ENCODE data around the gene RAB30. TPM values are rescaled to one million over a fixed set of nuclear protein-coding genes. Genes with fewer than 3 reads are reported as not detected.

Gene RAB30
- total and polyA plus RNA-seq, 7 experiments from 2014 or later: 7.4 to 50.2 (median 24.4) TPM

GRCh38 chr11:83060965-83061364 lies 10.7 kb downstream of the RAB30 start:
- Mint-ChIP-seq H3K9me3 (peaks cover 0 to 8% (median 0%) of the 10 kb centered on the region in 11 donors), H3K36me3 (peaks cover 0 to 36% (median 18%) of the 10 kb centered on the region in 5 donors), H3K4me1 (peaks cover 25 to 63% (median 59%) of the 10 kb centered on the region in 7 donors), H3K27me3 (no peaks in the 10 kb centered on the region), H3K4me3 (peak overlapping the region in 1 of 10 donors; percentile 88), H3K27ac (peak overlapping the region in 2 of 9 donors; percentile 47 to 93)
- no peak for DNase-seq
- POLR2A ChIA-PET: interaction anchor here (0.6 to 3.4 kb wide), 3 partner anchors 60 to 160 kb away, joined by 3 to 15 read pairs (median 14); partner anchors contain the start of genes DDIAS, PCF11 and PRCP
- Histone ChIP-seq H3K27me3 (ENCODE audit: control insufficient read depth in 2 of 2, insufficient read depth in 2 of 2, low read length in 2 of 2) (no peaks in the 10 kb centered on the region), H3K4me1 (ENCODE audit: control insufficient read depth in 2 of 2, insufficient read depth in 2 of 2, low read length in 2 of 2) (peaks cover 0 to 25% of the 10 kb centered on the region in 2 donors), H3K36me3 (ENCODE audit: control insufficient read depth in 2 of 3, insufficient read depth in 3 of 3, low read length in 3 of 3) (no peaks in the 10 kb centered on the region), H3K27ac (ENCODE audit: low read depth, low read length) (no peak overlapping the region), H3K9me3 (ENCODE audit: control insufficient read depth in 2 of 3, low read length in 3 of 3) (no peaks in the 10 kb centered on the region), H3K4me3 (ENCODE audit: low read length) (no peak overlapping the region)
- no peak for ATAC-seq
- CTCF ChIA-PET: interaction anchor here (0.7 kb wide), 1 partner anchor 26 kb away, joined by 4 read pairs; no protein-coding TSS in a partner anchor
- intact Hi-C loops (cut with micrococcal nuclease): loop anchor here in 1 of 2 donors (10.0 kb wide), 1 partner anchor 46 kb away; no protein-coding TSS in a partner anchor

- peaks cover 11 to 36% (median 30%) of the 10 kb centered on the region in 5 donors for H3K36me3 Mint-ChIP-seq
- H3K27me3 ChIP-seq (ENCODE audit: control insufficient read depth in 2 of 2, insufficient read depth in 2 of 2, low read length in 2 of 2): no peaks in the 10 kb centered on the region
- CTCF ChIA-PET: interaction anchor here (0.7 kb wide), 1 partner anchor 19 kb away, joined by 3 read pairs; no protein-coding TSS in a partner anchor
- no peak overlapping the region for H3K4me3 Mint-ChIP-seq
- no peak overlapping the region for H3K27ac Mint-ChIP-seq
- intact Hi-C loops (cut with micrococcal nuclease): no loop called here
- no peak overlapping the region for H3K27ac ChIP-seq (ENCODE audit: low read depth, low read length)
- DNase-seq (no peak), ATAC-seq (no peak)
- H3K36me3 ChIP-seq (ENCODE audit: control insufficient read depth in 2 of 3, insufficient read depth in 3 of 3, low read length in 3 of 3): peaks cover 0 to 3% (median 0%) of the 10 kb centered on the region in 3 experiments
- peaks cover 0 to 8% (median 0%) of the 10 kb centered on the region in 11 donors for H3K9me3 Mint-ChIP-seq
- no peak overlapping the region for H3K4me3 ChIP-seq (ENCODE audit: low read length)
- H3K4me1 Mint-ChIP-seq: peaks cover 29 to 64% (median 56%) of the 10 kb centered on the region in 7 donors
- POLR2A ChIA-PET: interaction anchor here (0.6 kb wide), 1 partner anchor 97 kb away, joined by 3 read pairs; no protein-coding TSS in a partner anchor
- no peaks in the 10 kb centered on the region for H3K9me3 ChIP-seq (ENCODE audit: control insufficient read depth in 2 of 3, low read length in 3 of 3)
- H3K27me3 Mint-ChIP-seq: no peaks in the 10 kb centered on the region
- peaks cover 8 to 29% of the 10 kb centered on the region in 2 donors for H3K4me1 ChIP-seq (ENCODE audit: control insufficient read depth in 2 of 2, insufficient read depth in 2 of 2, low read length in 2 of 2)
Observed at GRCh38 chr11:83057721-83058120, 14.0 kb downstream of the RAB30 start.

- Histone ChIP-seq H3K9me3 (ENCODE audit: control insufficient read depth in 2 of 3, low read length in 3 of 3) (no peaks in the 10 kb centered on the region), H3K36me3 (ENCODE audit: control insufficient read depth in 2 of 3, insufficient read depth in 3 of 3, low read length in 3 of 3) (peaks cover 0 to 3% (median 0%) of the 10 kb centered on the region in 3 experiments), H3K4me3 (ENCODE audit: low read length) (no peak overlapping the region), H3K4me1 (ENCODE audit: control insufficient read depth in 2 of 2, insufficient read depth in 2 of 2, low read length in 2 of 2) (peaks cover 8 to 18% of the 10 kb centered on the region in 2 donors), H3K27ac (ENCODE audit: low read depth, low read length) (no peak overlapping the region), H3K27me3 (ENCODE audit: control insufficient read depth in 2 of 2, insufficient read depth in 2 of 2, low read length in 2 of 2) (no peaks in the 10 kb centered on the region)
- intact Hi-C loops (cut with micrococcal nuclease): no loop called here
- DNase-seq (no peak), ATAC-seq (no peak)
- H3K9me3 Mint-ChIP-seq: peaks cover 0 to 7% (median 2%) of the 10 kb centered on the region in 11 donors
- peaks cover 11 to 35% (median 29%) of the 10 kb centered on the region in 5 donors for H3K36me3 Mint-ChIP-seq
- no peak overlapping the region for H3K4me3 Mint-ChIP-seq
- H3K4me1 Mint-ChIP-seq: peaks cover 29 to 62% (median 47%) of the 10 kb centered on the region in 7 donors
- POLR2A ChIA-PET: no interaction called here
- CTCF ChIA-PET: no interaction called here
- no peaks in the 10 kb centered on the region for H3K27me3 Mint-ChIP-seq
- H3K27ac Mint-ChIP-seq: peak overlapping the region in 1 of 9 donors; percentile 11
Observed at GRCh38 chr11:83056611-83057010, 15.1 kb downstream of the RAB30 start.

GRCh38 chr11:83056204-83056603 lies 15.5 kb downstream of the RAB30 start:
- Histone ChIP-seq H3K4me1 (ENCODE audit: control insufficient read depth in 2 of 2, insufficient read depth in 2 of 2, low read length in 2 of 2) (peaks cover 8 to 15% of the 10 kb centered on the region in 2 donors), H3K27me3 (ENCODE audit: control insufficient read depth in 2 of 2, insufficient read depth in 2 of 2, low read length in 2 of 2) (no peaks in the 10 kb centered on the region), H3K4me3 (ENCODE audit: low read length) (no peak overlapping the region), H3K36me3 (ENCODE audit: control insufficient read depth in 2 of 3, insufficient read depth in 3 of 3, low read length in 3 of 3) (peaks cover 0 to 3% (median 0%) of the 10 kb centered on the region in 3 experiments), H3K9me3 (ENCODE audit: control insufficient read depth in 2 of 3, low read length in 3 of 3) (peaks cover 0 to 4% (median 0%) of the 10 kb centered on the region in 3 experiments), H3K27ac (ENCODE audit: low read depth, low read length) (no peak overlapping the region)
- ChIA-PET POLR2A (no interaction called here), CTCF (no interaction called here)
- peaks cover 0 to 12% (median 5%) of the 10 kb centered on the region in 11 donors for H3K9me3 Mint-ChIP-seq
- intact Hi-C loops (cut with micrococcal nuclease): no loop called here
- DNase-seq (no peak), ATAC-seq (no peak)
- no peaks in the 10 kb centered on the region for H3K27me3 Mint-ChIP-seq
- H3K36me3 Mint-ChIP-seq: peaks cover 11 to 38% (median 29%) of the 10 kb centered on the region in 5 donors
- H3K4me1 Mint-ChIP-seq: peaks cover 26 to 62% (median 43%) of the 10 kb centered on the region in 7 donors
- H3K27ac Mint-ChIP-seq: peak overlapping the region in 1 of 9 donors; percentile 11
- H3K4me3 Mint-ChIP-seq: peak overlapping the region in 1 of 10 donors; percentile 0

- Histone ChIP-seq H3K4me3 (ENCODE audit: low read length) (no peak overlapping the region), H3K27ac (ENCODE audit: low read depth, low read length) (no peak overlapping the region), H3K4me1 (ENCODE audit: control insufficient read depth in 2 of 2, insufficient read depth in 2 of 2, low read length in 2 of 2) (peaks cover 7 to 8% of the 10 kb centered on the region in 2 donors), H3K9me3 (ENCODE audit: control insufficient read depth in 2 of 3, low read length in 3 of 3) (peaks cover 0 to 8% (median 0%) of the 10 kb centered on the region in 3 experiments), H3K36me3 (ENCODE audit: control insufficient read depth in 2 of 3, insufficient read depth in 3 of 3, low read length in 3 of 3) (peaks cover 0 to 3% (median 3%) of the 10 kb centered on the region in 3 experiments), H3K27me3 (ENCODE audit: control insufficient read depth in 2 of 2, insufficient read depth in 2 of 2, low read length in 2 of 2) (no peaks in the 10 kb centered on the region)
- peak overlapping the region in 1 of 10 donors; percentile 37 for H3K4me3 Mint-ChIP-seq
- ChIA-PET POLR2A (no interaction called here), CTCF (no interaction called here)
- H3K27ac Mint-ChIP-seq: peak overlapping the region in 2 of 9 donors; percentile 13 to 38
- H3K27me3 Mint-ChIP-seq: no peaks in the 10 kb centered on the region
- intact Hi-C loops (cut with micrococcal nuclease): no loop called here
- DNase-seq (no peak), ATAC-seq (no peak)
- H3K4me1 Mint-ChIP-seq: peaks cover 17 to 57% (median 36%) of the 10 kb centered on the region in 7 donors
- H3K36me3 Mint-ChIP-seq: peaks cover 14 to 42% (median 25%) of the 10 kb centered on the region in 5 donors
- H3K9me3 Mint-ChIP-seq: peaks cover 0 to 23% (median 6%) of the 10 kb centered on the region in 11 donors
Observed at GRCh38 chr11:83054904-83055380, 16.8 kb downstream of the RAB30 start.

- DNase-seq (no peak), ATAC-seq (peak; percentile 64)
- Mint-ChIP-seq H3K36me3 (peaks cover 13 to 35% (median 25%) of the 10 kb centered on the region in 5 donors), H3K27ac (peak overlapping the region in 3 of 9 donors; percentile 38 to 62 (median 48)), H3K9me3 (peaks cover 0 to 23% (median 6%) of the 10 kb centered on the region in 11 donors), H3K27me3 (no peaks in the 10 kb centered on the region), H3K4me3 (peak overlapping the region in 3 of 10 donors; percentile 0 to 64 (median 36)), H3K4me1 (peaks cover 17 to 51% (median 30%) of the 10 kb centered on the region in 7 donors)
- H3K4me1 ChIP-seq (ENCODE audit: control insufficient read depth in 2 of 2, insufficient read depth in 2 of 2, low read length in 2 of 2): peaks cover 7 to 8% of the 10 kb centered on the region in 2 donors
- peaks cover 0 to 3% (median 3%) of the 10 kb centered on the region in 3 experiments for H3K36me3 ChIP-seq (ENCODE audit: control insufficient read depth in 2 of 3, insufficient read depth in 3 of 3, low read length in 3 of 3)
- intact Hi-C loops (cut with micrococcal nuclease): no loop called here
- H3K27me3 ChIP-seq (ENCODE audit: control insufficient read depth in 2 of 2, insufficient read depth in 2 of 2, low read length in 2 of 2): no peaks in the 10 kb centered on the region
- no peak overlapping the region for H3K27ac ChIP-seq (ENCODE audit: low read depth, low read length)
- ChIA-PET POLR2A (interaction anchor here (1.5 kb wide), 1 partner anchor 9 kb away, joined by 4 read pairs; no protein-coding TSS in a partner anchor), CTCF (no interaction called here)
- H3K9me3 ChIP-seq (ENCODE audit: control insufficient read depth in 2 of 3, low read length in 3 of 3): peaks cover 0 to 8% (median 0%) of the 10 kb centered on the region in 3 experiments
- H3K4me3 ChIP-seq (ENCODE audit: low read length): no peak overlapping the region
Observed at GRCh38 chr11:83054001-83054400, 17.7 kb downstream of the RAB30 start.

Data from naive thymus-derived CD4-positive, alpha-beta T cell (primary cell).